Stomach (tissue), 9 donors: ENCODE results near the gene ADD1. TPM values are rescaled to one million over a fixed set of nuclear protein-coding genes. Genes with fewer than 3 reads are reported as not detected.

Source experiments
- DNase-seq, 2 donors: peaks; one replicate each; pipeline versions ENCODE4 v3.0.0 to v3.0.0-alpha.2; 2013 to 2019
- H3K27ac ChIP-seq, 5 donors: fragments of 200-600 bp in 4 of 5; sonication (generic) in 4 of 5; one replicate each; pipeline ENCODE4 v1.5.1; 2013 to 2019; ENCODE audit warnings: mild to moderate bottlenecking in 1 of 5, moderate library complexity in 1 of 5
- H3K27me3 ChIP-seq, 3 donors: fragments of 200-600 bp; sonication (generic); one replicate each; pipeline ENCODE4 v1.5.1; 2017 to 2019; ENCODE audit warnings: mixed run types in 1 of 3
- H3K36me3 ChIP-seq, 4 donors: fragments of 200-600 bp; sonication (generic); 1 replicate in 3 of 4; 2 replicates in 1 of 4; pipeline ENCODE4 v1.5.1; 2016 to 2019
- H3K4me1 ChIP-seq, 4 donors: fragments of 200-600 bp; sonication (generic); one replicate each; pipeline ENCODE4 v1.5.1; 2016 to 2019
- H3K4me3 ChIP-seq, 4 donors: fragments of 200-600 bp; sonication (generic) in 3 of 4; one replicate each; pipeline ENCODE4 v1.5.1; 2016 to 2019; ENCODE audit warnings: mild to moderate bottlenecking in 1 of 4
- H3K9me3 ChIP-seq, 4 donors: fragments of 200-600 bp; sonication (generic); one replicate each; pipeline ENCODE4 v1.5.1; 2016 to 2019
- EP300 ChIP-seq: sonication (generic); formaldehyde crosslinking; IDR thresholded peaks from one replicate; pipeline ENCODE4 v1.6.1; 2017; ENCODE audit warnings: antibody characterized with exemption
- POLR2A ChIP-seq, 4 donors: fragments of 450-650 bp; IDR thresholded peaks; one replicate each; pipeline ENCODE4 v1.6.1; 2016; ENCODE audit warnings: antibody characterized with exemption in 4 of 4, control low read depth in 2 of 4, mild to moderate bottlenecking in 1 of 4, moderate library complexity in 1 of 4
- POLR2AphosphoS5 ChIP-seq, 3 donors: sonication (generic); formaldehyde crosslinking; IDR thresholded peaks; one replicate each; pipeline ENCODE4 v1.6.1; 2016; ENCODE audit warnings: antibody characterized with exemption in 3 of 3
- WGBS, 5 donors: extraction: QIAGEN DNeasy Blood & Tissue Kit in 3 of 5; methylation state at CpG; one replicate each; pipeline versions ENCODE4 v1.1.5 to v1.1.7; 2013 to 2018; 5-methylcytosine and 5-hydroxymethylcytosine counted together
- intact Hi-C: fragments of 100-400 bp; cut with DNase I; formaldehyde crosslinking; loops from one replicate; pipeline ENCODE4 v1.15.1; 2023; ENCODE audit warnings: low total_unique reads
- polyA plus RNA-seq, 3 donors: library from polyadenylated mRNA; stranded (reverse); fragments of 200-250 nt; gene quantifications; one replicate each; pipeline ENCODE4 v1.2.3, GENCODE V29; 2013
- total RNA-seq, 5 donors: library from RNA; depleted of rRNA; stranded (reverse); fragments of >200 nt; gene quantifications; one replicate each; pipeline versions ENCODE4 v1.1.0 to v1.2.3, GENCODE V29; 2014 to 2016
- TF ChIP-seq, protein P1 (sequence below), 7 experiments: fragments of 450-650 bp in 4 of 7; fragments of 200-600 bp in 3 of 7; sonication (generic) in 3 of 7; IDR thresholded peaks; one replicate each; pipeline ENCODE4 v1.5.1; 2016 to 2019; ENCODE audit warnings: antibody characterized with exemption in 7 of 7, control low read depth in 2 of 7, mild to moderate bottlenecking in 1 of 7
- donor health status: healthy with polysubstance abuse.
- donor health status: Bipolar disorder and iron deficiency.
- donor health status: healthy.

The ADD1 gene
- total and polyA plus RNA-seq, 8 donors: 103 to 1,174 (median 207) TPM

DNA sequence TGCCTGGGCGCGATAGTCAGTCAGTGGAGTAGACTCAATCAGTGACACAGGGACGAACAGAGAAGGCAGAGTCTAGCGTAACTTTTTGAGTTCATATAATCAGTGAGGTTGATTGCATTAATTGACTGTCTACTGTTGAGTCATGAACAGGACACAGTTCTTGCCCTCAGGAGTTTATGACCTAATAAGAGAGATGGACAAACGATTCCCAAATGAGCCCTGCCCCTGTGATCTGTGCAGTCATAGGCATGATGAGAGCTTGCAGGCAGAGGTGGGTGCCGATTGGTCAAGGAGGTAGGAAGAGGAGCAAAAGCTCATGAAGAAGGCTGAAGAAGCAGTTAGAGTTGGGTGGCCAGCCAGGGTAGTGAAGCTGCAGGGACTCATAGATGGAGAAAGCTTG, 57.1 kb downstream of the ADD1 start:
- TF ChIP-seq POLR2A (IDR thresholded peaks at IDR 0.05) (no peak), POLR2AphosphoS5 (IDR thresholded peaks at IDR 0.05) (no peak), EP300 (no peak)
- TF ChIP-seq, protein P1, sequence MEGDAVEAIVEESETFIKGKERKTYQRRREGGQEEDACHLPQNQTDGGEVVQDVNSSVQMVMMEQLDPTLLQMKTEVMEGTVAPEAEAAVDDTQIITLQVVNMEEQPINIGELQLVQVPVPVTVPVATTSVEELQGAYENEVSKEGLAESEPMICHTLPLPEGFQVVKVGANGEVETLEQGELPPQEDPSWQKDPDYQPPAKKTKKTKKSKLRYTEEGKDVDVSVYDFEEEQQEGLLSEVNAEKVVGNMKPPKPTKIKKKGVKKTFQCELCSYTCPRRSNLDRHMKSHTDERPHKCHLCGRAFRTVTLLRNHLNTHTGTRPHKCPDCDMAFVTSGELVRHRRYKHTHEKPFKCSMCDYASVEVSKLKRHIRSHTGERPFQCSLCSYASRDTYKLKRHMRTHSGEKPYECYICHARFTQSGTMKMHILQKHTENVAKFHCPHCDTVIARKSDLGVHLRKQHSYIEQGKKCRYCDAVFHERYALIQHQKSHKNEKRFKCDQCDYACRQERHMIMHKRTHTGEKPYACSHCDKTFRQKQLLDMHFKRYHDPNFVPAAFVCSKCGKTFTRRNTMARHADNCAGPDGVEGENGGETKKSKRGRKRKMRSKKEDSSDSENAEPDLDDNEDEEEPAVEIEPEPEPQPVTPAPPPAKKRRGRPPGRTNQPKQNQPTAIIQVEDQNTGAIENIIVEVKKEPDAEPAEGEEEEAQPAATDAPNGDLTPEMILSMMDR (IDR thresholded peaks at IDR 0.05): no peak
- peak overlapping the region in 2 of 5 donors; percentile 15 to 59 for H3K27ac ChIP-seq
- H3K9me3 ChIP-seq: no peaks in the 10 kb centered on the region
- H3K4me1 ChIP-seq: peaks cover 10 to 30% (median 16%) of the 10 kb centered on the region in 4 donors
- intact Hi-C loops: no loop called here
- 82 to 93% (median 91%) methylated on average over 6 of the region's 6 CpGs for WGBS, 5 donors
- H3K4me3 ChIP-seq: no peak overlapping the region
- H3K36me3 ChIP-seq: peaks cover 52 to 97% (median 93%) of the 10 kb centered on the region in 4 donors
- no peaks in the 10 kb centered on the region for H3K27me3 ChIP-seq
- no peak for DNase-seq

DNA sequence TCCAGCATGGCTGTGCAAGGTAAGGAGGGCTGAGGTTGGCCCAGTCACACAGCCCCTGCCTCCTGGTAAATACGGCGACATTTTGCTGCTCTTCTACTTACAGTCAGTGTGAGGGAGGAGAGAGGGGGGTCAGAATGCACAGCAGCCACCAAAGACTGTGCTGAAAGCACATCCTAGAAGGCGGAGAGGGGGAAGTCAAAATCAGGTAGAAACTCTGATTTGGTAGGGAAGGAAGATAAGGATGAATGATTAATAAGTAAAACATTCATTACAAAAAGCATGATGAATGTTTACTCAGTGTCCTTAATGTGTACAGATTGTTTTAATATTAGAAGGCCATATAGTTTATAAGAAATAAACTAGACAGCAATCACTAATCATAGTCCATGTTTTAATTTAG, 57.5 kb downstream of the ADD1 start:
- Histone ChIP-seq H3K27me3 (no peaks in the 10 kb centered on the region), H3K27ac (peak overlapping the region in 3 of 5 donors; percentile 15 to 59 (median 59)), H3K4me1 (peaks cover 14 to 35% (median 20%) of the 10 kb centered on the region in 4 donors), H3K4me3 (no peak overlapping the region), H3K36me3 (peaks cover 52 to 97% (median 93%) of the 10 kb centered on the region in 4 donors), H3K9me3 (no peaks in the 10 kb centered on the region)
- intact Hi-C loops: no loop called here
- TF ChIP-seq, protein P1 (IDR thresholded peaks at IDR 0.05): no peak
- TF ChIP-seq POLR2AphosphoS5 (IDR thresholded peaks at IDR 0.05) (no peak), EP300 (no peak), POLR2A (IDR thresholded peaks at IDR 0.05) (no peak)
- no peak for DNase-seq
- WGBS, 5 donors: 39 to 70% (median 57%) methylated on average over 3 of the region's 3 CpGs

DNA sequence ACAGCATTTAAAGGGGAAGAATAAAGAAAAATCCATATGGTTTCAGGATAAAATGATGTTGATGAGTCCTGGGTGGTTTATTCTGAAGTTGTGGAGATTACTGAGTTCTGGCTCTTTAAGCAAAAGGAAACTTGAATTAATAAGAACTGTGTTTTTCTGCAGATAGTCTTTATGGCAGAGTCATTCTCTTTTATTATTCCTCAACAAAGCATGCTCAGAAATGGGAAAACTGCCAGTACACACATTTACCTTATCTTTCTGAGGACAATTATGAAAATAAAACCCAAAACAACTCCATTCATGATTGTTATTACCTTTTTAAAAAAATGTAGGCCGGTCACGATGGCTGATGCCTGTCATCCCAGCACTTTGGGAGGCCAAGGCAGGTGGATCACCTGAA, 58.5 kb downstream of the ADD1 start:
- H3K27ac ChIP-seq: peak overlapping the region in 2 of 5 donors; percentile 17 to 59
- no peak overlapping the region for H3K4me3 ChIP-seq
- peaks cover 59 to 97% (median 93%) of the 10 kb centered on the region in 4 donors for H3K36me3 ChIP-seq
- 36 to 60% (median 43%) methylated on average over 2 of the region's 2 CpGs for whole genome bisulfite sequencing, 5 donors
- no peak for TF ChIP-seq POLR2A (IDR thresholded peaks at IDR 0.05)
- TF ChIP-seq, protein P1 (IDR thresholded peaks at IDR 0.05): no peak
- no peaks in the 10 kb centered on the region for H3K27me3 ChIP-seq
- no peaks in the 10 kb centered on the region for H3K9me3 ChIP-seq
- DNase-seq: no peak
- peaks cover 23 to 44% (median 26%) of the 10 kb centered on the region in 4 donors for H3K4me1 ChIP-seq
- intact Hi-C loops: no loop called here

DNA sequence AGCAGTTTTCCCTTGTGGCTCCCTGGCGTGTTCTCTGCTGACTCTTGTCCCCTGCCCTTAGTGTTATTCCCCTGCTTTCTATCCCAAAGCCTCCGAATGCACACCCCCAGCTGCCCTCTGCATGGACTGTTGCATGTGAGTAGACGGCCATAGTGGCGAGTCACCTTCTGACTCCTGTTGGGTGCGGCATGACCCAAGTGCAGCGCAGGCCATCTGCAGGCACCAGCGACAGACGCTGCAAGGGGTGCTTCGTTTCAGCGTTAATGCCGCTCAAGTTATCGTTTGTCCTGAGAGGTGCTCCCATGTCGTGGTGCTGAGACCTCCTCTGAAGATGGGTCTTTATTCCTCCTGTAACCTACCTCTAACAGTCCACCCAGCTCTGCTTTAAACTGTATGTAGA, 61.9 kb downstream of the ADD1 start:
- no peaks in the 10 kb centered on the region for H3K27me3 ChIP-seq
- DNase-seq: no peak
- H3K4me3 ChIP-seq: no peak overlapping the region
- intact Hi-C loops: no loop called here
- no peaks in the 10 kb centered on the region for H3K9me3 ChIP-seq
- peak overlapping the region in 2 of 5 donors; percentile 10 to 33 for H3K27ac ChIP-seq
- no peak for TF ChIP-seq POLR2A (IDR thresholded peaks at IDR 0.05)
- TF ChIP-seq EP300: no peak
- peaks cover 46 to 98% (median 93%) of the 10 kb centered on the region in 4 donors for H3K36me3 ChIP-seq
- WGBS, 5 donors: 88 to 92% (median 89%) methylated on average over 13 of the region's 13 CpGs
- peaks cover 28 to 66% (median 51%) of the 10 kb centered on the region in 4 donors for H3K4me1 ChIP-seq

DNA sequence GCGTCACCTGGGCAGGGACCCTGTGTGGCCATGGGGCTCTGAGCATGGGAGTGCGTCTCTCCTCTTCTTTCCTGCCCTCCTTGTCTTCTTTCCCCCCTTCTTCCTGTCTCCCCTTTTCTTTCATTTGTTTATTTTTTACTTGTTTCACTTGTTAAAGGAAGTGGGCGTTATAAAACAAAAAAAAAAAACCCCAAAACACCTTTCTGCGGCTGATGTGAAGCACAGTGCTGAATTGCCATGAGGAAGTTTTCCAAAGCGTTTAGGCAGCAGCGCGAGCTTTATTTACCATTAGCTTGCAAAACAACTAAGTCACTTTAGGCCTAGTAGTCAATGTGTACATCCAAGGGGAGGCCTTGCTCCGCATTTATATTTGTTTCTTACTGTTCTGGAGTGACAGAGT, 62.6 kb downstream of the ADD1 start:
- 33 to 61% (median 46%) methylated on average over 8 of the region's 8 CpGs for WGBS, 5 donors
- H3K36me3 ChIP-seq: peaks cover 43 to 98% (median 93%) of the 10 kb centered on the region in 4 donors

More for the DNA sequence above, 62.6 kb downstream of the ADD1 start:
- Histone ChIP-seq H3K27ac (peak overlapping the region in 3 of 5 donors; percentile 10 to 48 (median 33)), H3K4me1 (peaks cover 23 to 59% (median 45%) of the 10 kb centered on the region in 4 donors), H3K9me3 (no peaks in the 10 kb centered on the region), H3K4me3 (no peak overlapping the region), H3K27me3 (no peaks in the 10 kb centered on the region)
- peak in 1 of 2 donors; percentile 43 for DNase-seq
- intact Hi-C loops: no loop called here
- TF ChIP-seq POLR2A (IDR thresholded peaks at IDR 0.05): no peak
- peak in 1 of 3 donors; percentile 15 for TF ChIP-seq POLR2AphosphoS5 (IDR thresholded peaks at IDR 0.05)
